ENCODE results near the gene ROBO2. TPM values are rescaled to one million over a fixed set of nuclear protein-coding genes. Genes with fewer than 3 reads are reported as not detected.

ROBO2 gene
- total RNA-seq, 1 experiment from 2014 or later, result not detected

GRCh38 chr3:77262361-77262760, 222.5 kb downstream of the ROBO2 start (continued):
- no peak for TF ChIP-seq POLR2AphosphoS5 (IDR thresholded peaks at IDR 0.05; ENCODE audit: low read depth, low read length)

- Histone ChIP-seq H3K9ac (ENCODE audit: low read length) (no peak overlapping the region), H3K27me3 (ENCODE audit: insufficient read depth, low read length) (no peaks in the 10 kb centered on the region), H3K4me1 (ENCODE audit: control insufficient read depth in 1 of 2, insufficient read depth in 2 of 2, low read length in 2 of 2) (no peaks in the 10 kb centered on the region), H2AFZ (ENCODE audit: low read depth, low read length, poor library complexity, severe bottlenecking) (no peak overlapping the region), H3K9me2 (ENCODE audit: insufficient read depth) (no peaks in the 10 kb centered on the region), H3K36me3 (ENCODE audit: control insufficient read depth in 1 of 2, insufficient read depth in 2 of 2, low read length in 2 of 2) (no peaks in the 10 kb centered on the region), H3K9me3 (ENCODE audit: control insufficient read depth in 1 of 2, insufficient read depth in 1 of 2, low read depth in 1 of 2, low read length in 2 of 2) (peaks cover 0 to 6% of the 10 kb centered on the region in 2 experiments; a peak in 2 of 4 replicates), H3K4me3 (replicated peaks in 1 of 2; ENCODE audit: low read depth in 1 of 2, low read length in 2 of 2) (no peak overlapping the region), H4K20me1 (ENCODE audit: insufficient read depth) (no peaks in the 10 kb centered on the region), H3K4me2 (ENCODE audit: low read length) (no peak overlapping the region), H3K27ac (ENCODE audit: low read depth, low read length) (no peak overlapping the region), H3K79me2 (ENCODE audit: insufficient read depth, low read length) (no peaks in the 10 kb centered on the region)
- no TSS peak for BruUV-seq (replicated peaks)
- DNase-seq (ENCODE audit: low read depth, low spot score) (no peak), ATAC-seq (no peak)
- intact Hi-C loops (cut with micrococcal nuclease), result no loop called here
- ChIA-PET RAD21 (ENCODE audit: low non-redundant PET in 1 of 2, low total read pairs in 2 of 2, uncharacterized antibody in 2 of 2, unreplicated experiment in 2 of 2) (no interaction called here), POLR2A (no interaction called here), CTCF (no interaction called here)
- no peak for TF ChIP-seq ELF1 (IDR thresholded peaks at IDR 0.05; ENCODE audit: borderline replicate concordance, low read depth)
- no peak for TF ChIP-seq EZH2 (IDR thresholded peaks at IDR 0.05)
- TF ChIP-seq FOSL1 (IDR thresholded peaks at IDR 0.05; ENCODE audit: low read depth), result no peak
- no peak for TF ChIP-seq MAX (IDR thresholded peaks at IDR 0.05)
- TF ChIP-seq SP1 (IDR thresholded peaks at IDR 0.05; ENCODE audit: low read depth), result no peak
- no peak for TF ChIP-seq ZBTB33 (IDR thresholded peaks at IDR 0.05; ENCODE audit: extremely low read depth, insufficient replicate concordance, low read length)
- TF ChIP-seq ZFX (IDR thresholded peaks at IDR 0.05), result no peak
- TF ChIP-seq CBX3 (IDR thresholded peaks at IDR 0.05; ENCODE audit: low read depth), result no peak
- no peak for TF ChIP-seq REST (IDR thresholded peaks at IDR 0.05; ENCODE audit: low read depth)
Measured at GRCh38 chr3:77267589-77267988, 227.7 kb downstream of the ROBO2 start.

Data from HCT116 (cell line).